HEK293 (cell line): ENCODE data around the gene CRTC2.
A peak's percentile ranks its signal among the peaks of the same experiment; 100 is the strongest.

Experiments
- GLIS1 ChIP-seq: fragments of 450-650 bp; formaldehyde crosslinking; IDR thresholded peaks from 2 replicates; pipeline ENCODE4 v1.5.1; 2016; ENCODE audit warnings: missing biosample characterization, missing genetic modification characterization
- KLF1 ChIP-seq: fragments of 450-650 bp; formaldehyde crosslinking; IDR thresholded peaks from 2 replicates; pipeline ENCODE4 v1.5.1; 2016; ENCODE audit warnings: missing biosample characterization, missing genetic modification characterization
- SCRT1 ChIP-seq: fragments of 450-650 bp; formaldehyde crosslinking; IDR thresholded peaks from 2 replicates; pipeline ENCODE4 v1.5.1; 2016; ENCODE audit warnings: missing biosample characterization, missing genetic modification characterization, borderline replicate concordance
- SETDB1 ChIP-seq: IDR thresholded peaks from one replicate; pipeline ENCODE4 v1.6.1; 2017; ENCODE audit warnings: mild to moderate bottlenecking, low read length, moderate library complexity, mixed read lengths; ENCODE audit not compliant: insufficient read length
- SP3 ChIP-seq: fragments of 450-650 bp; formaldehyde crosslinking; IDR thresholded peaks from 2 replicates; pipeline ENCODE4 v1.5.1; 2016; ENCODE audit warnings: missing biosample characterization, missing genetic modification characterization
- SP7 ChIP-seq: fragments of 450-650 bp; formaldehyde crosslinking; IDR thresholded peaks from 2 replicates; pipeline ENCODE4 v1.5.1; 2016; ENCODE audit warnings: missing biosample characterization, missing genetic modification characterization
- ZBTB17 ChIP-seq: fragments of 450-650 bp; formaldehyde crosslinking; IDR thresholded peaks from 2 replicates; pipeline ENCODE4 v1.5.1; 2016; ENCODE audit warnings: missing biosample characterization, missing genetic modification characterization
- ZBTB20 ChIP-seq: fragments of 450-650 bp; formaldehyde crosslinking; IDR thresholded peaks from 2 replicates; pipeline ENCODE4 v1.5.1; 2016; ENCODE audit warnings: missing biosample characterization, missing genetic modification characterization
- ZFP37 ChIP-seq: fragments of 450-650 bp; formaldehyde crosslinking; IDR thresholded peaks from 2 replicates; pipeline ENCODE4 v1.5.1; 2016; ENCODE audit warnings: missing biosample characterization, missing genetic modification characterization
- ZNF133 ChIP-seq: fragments of 450-650 bp; formaldehyde crosslinking; IDR thresholded peaks from 2 replicates; pipeline ENCODE4 v1.5.1; 2016; ENCODE audit warnings: missing biosample characterization, missing genetic modification characterization
- ZNF155 ChIP-seq: fragments of 450-650 bp; formaldehyde crosslinking; IDR thresholded peaks from 2 replicates; pipeline ENCODE4 v1.5.1; 2016; ENCODE audit warnings: missing biosample characterization, missing genetic modification characterization
- ZNF202 ChIP-seq: fragments of 450-650 bp; formaldehyde crosslinking; IDR thresholded peaks from 2 replicates; pipeline ENCODE4 v1.5.1; 2016; ENCODE audit warnings: missing biosample characterization, missing genetic modification characterization, borderline replicate concordance
- ZNF311 ChIP-seq: fragments of 450-650 bp; formaldehyde crosslinking; IDR thresholded peaks from 2 replicates; pipeline ENCODE4 v1.5.1; 2017; ENCODE audit warnings: missing biosample characterization, missing genetic modification characterization, borderline replicate concordance
- ZNF416 ChIP-seq: fragments of 450-650 bp; formaldehyde crosslinking; IDR thresholded peaks from 2 replicates; pipeline ENCODE4 v1.5.1; 2016; ENCODE audit warnings: missing biosample characterization, missing genetic modification characterization
- ZNF473 ChIP-seq: fragments of 450-650 bp; formaldehyde crosslinking; IDR thresholded peaks from 2 replicates; pipeline ENCODE4 v1.5.1; 2017; ENCODE audit warnings: missing biosample characterization, missing genetic modification characterization
- ZNF48 ChIP-seq: fragments of 450-650 bp; formaldehyde crosslinking; IDR thresholded peaks from 2 replicates; pipeline ENCODE4 v1.5.1; 2016; ENCODE audit warnings: missing biosample characterization, missing genetic modification characterization
- ZNF514 ChIP-seq: fragments of 450-650 bp; formaldehyde crosslinking; IDR thresholded peaks from 2 replicates; pipeline ENCODE4 v1.5.1; 2016; ENCODE audit warnings: missing biosample characterization, missing genetic modification characterization
- ZNF529 ChIP-seq: fragments of 450-650 bp; formaldehyde crosslinking; IDR thresholded peaks from 2 replicates; pipeline ENCODE4 v1.5.1; 2017; ENCODE audit warnings: missing genetic modification characterization, missing biosample characterization; ENCODE audit not compliant: insufficient replicate concordance
- ZNF530 ChIP-seq: fragments of 450-650 bp; formaldehyde crosslinking; IDR thresholded peaks from 2 replicates; pipeline ENCODE4 v1.5.1; 2016; ENCODE audit warnings: low read depth, missing biosample characterization, missing genetic modification characterization
- ZNF560 ChIP-seq: fragments of 450-650 bp; formaldehyde crosslinking; IDR thresholded peaks from 2 replicates; pipeline ENCODE4 v1.5.1; 2017; ENCODE audit warnings: missing biosample characterization, missing genetic modification characterization, borderline replicate concordance
- ZNF664 ChIP-seq: fragments of 450-650 bp; formaldehyde crosslinking; IDR thresholded peaks from 2 replicates; pipeline ENCODE4 v1.5.1; 2016; ENCODE audit warnings: missing biosample characterization, missing genetic modification characterization
- ZNF76 ChIP-seq: fragments of 450-650 bp; formaldehyde crosslinking; IDR thresholded peaks from 2 replicates; pipeline ENCODE4; 2016; ENCODE audit warnings: low read depth, missing biosample characterization, missing genetic modification characterization, borderline replicate concordance
- ZNF785 ChIP-seq: fragments of 450-650 bp; formaldehyde crosslinking; IDR thresholded peaks from 2 replicates; pipeline ENCODE4 v1.5.1; 2016; ENCODE audit warnings: missing biosample characterization, missing genetic modification characterization
- ZNF791 ChIP-seq: fragments of 450-650 bp; formaldehyde crosslinking; IDR thresholded peaks from 2 replicates; pipeline ENCODE4 v1.5.1; 2016; ENCODE audit warnings: missing biosample characterization, missing genetic modification characterization
- TF ChIP-seq, protein P1 (sequence below): fragments of 450-650 bp; formaldehyde crosslinking; IDR thresholded peaks from 2 replicates; pipeline ENCODE4 v1.5.1; 2017; ENCODE audit warnings: missing biosample characterization, missing genetic modification characterization
- TF ChIP-seq, protein P2 (sequence below): fragments of 450-650 bp; formaldehyde crosslinking; IDR thresholded peaks from 2 replicates; pipeline ENCODE4 v1.5.1; 2016; ENCODE audit warnings: missing biosample characterization, missing genetic modification characterization
- TF ChIP-seq, protein P3 (sequence below): fragments of 450-650 bp; formaldehyde crosslinking; IDR thresholded peaks from 2 replicates; pipeline ENCODE4 v1.5.1; 2016; ENCODE audit warnings: missing biosample characterization, missing genetic modification characterization, low read depth
- TF ChIP-seq, protein P4 (sequence below): sonication (generic); formaldehyde crosslinking; IDR thresholded peaks from 2 replicates; pipeline ENCODE4 v1.8.1; 2022; ENCODE audit warnings: mild to moderate bottlenecking, moderate library complexity, missing genetic modification reagents
- TF ChIP-seq, protein P5 (sequence below): fragments of 450-650 bp; formaldehyde crosslinking; IDR thresholded peaks from 2 replicates; pipeline ENCODE4 v1.5.1; 2017; ENCODE audit warnings: missing biosample characterization, missing genetic modification characterization
- TF ChIP-seq, protein P6 (sequence below): fragments of 450-650 bp; formaldehyde crosslinking; IDR thresholded peaks from 2 replicates; pipeline ENCODE4 v1.5.1; 2016; ENCODE audit warnings: missing biosample characterization, missing genetic modification characterization

Gene CRTC2

DNA sequence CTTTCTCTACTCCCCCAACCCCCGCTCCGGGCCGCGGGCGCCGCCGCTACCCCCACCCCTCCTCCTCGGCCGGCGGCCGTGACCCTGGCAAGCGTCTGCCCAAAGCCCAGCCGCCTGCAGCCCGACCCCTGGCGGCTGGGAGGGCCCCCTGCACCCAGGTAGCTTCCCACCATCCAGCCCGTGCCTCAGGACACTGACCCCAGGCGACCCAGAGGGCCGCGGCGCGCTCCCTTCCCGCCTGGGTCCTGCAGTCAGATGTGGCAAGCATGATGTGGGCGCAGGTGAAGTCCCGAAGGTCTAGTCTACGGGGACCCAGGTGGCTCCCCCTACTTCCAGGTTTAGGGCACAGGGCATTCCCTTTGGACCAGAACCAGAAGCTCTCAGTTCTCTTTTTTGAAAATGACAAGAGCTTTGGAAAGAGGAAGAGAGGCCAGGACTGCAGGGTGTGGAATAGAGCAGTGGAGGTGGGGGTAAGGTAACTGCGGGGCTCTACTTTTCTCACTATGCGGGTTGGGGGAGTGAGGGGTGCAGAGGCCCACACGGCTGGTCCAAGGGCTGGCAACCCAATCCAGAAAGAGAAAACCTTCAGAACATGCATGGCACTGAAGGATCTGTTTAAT is 11.7 kb downstream of the CRTC2 start, which contains the start of gene DENND4B (continued):
- TF ChIP-seq ZNF664 (no peak), SETDB1 (no peak), ZNF155 (tag by site-specific recombination) (no peak), ZNF48 (tag by site-specific recombination) (no peak), SP7 (tag by site-specific recombination) (peak; percentile 49; the same call in 1 of the 2 replicates), ZNF514 (tag by site-specific recombination) (no peak), ZBTB20 (no peak), ZFP37 (tag by site-specific recombination) (0 out of 2 replicates have a peak, but pooled peaks have one; percentile 52), KLF1 (no peak), ZBTB17 (tag by site-specific recombination) (0 out of 2 replicates have a peak, but pooled peaks have one; percentile 25), ZNF560 (tag by site-specific recombination) (no peak), ZNF311 (tag by site-specific recombination) (no peak), ZNF416 (tag by site-specific recombination) (no peak), ZNF202 (tag by site-specific recombination) (no peak), ZNF473 (tag by site-specific recombination) (no peak), ZNF791 (no peak), GLIS1 (no peak; the same call in 1 of the 2 replicates), ZNF530 (tag by site-specific recombination) (no peak), ZNF133 (no peak), SCRT1 (tag by site-specific recombination) (no peak), ZNF785 (tag by site-specific recombination) (no peak), ZNF529 (no peak), SP3 (tag by site-specific recombination) (no peak), ZNF76 (tag by site-specific recombination) (peak; percentile 56)
- TF ChIP-seq, protein P1, sequence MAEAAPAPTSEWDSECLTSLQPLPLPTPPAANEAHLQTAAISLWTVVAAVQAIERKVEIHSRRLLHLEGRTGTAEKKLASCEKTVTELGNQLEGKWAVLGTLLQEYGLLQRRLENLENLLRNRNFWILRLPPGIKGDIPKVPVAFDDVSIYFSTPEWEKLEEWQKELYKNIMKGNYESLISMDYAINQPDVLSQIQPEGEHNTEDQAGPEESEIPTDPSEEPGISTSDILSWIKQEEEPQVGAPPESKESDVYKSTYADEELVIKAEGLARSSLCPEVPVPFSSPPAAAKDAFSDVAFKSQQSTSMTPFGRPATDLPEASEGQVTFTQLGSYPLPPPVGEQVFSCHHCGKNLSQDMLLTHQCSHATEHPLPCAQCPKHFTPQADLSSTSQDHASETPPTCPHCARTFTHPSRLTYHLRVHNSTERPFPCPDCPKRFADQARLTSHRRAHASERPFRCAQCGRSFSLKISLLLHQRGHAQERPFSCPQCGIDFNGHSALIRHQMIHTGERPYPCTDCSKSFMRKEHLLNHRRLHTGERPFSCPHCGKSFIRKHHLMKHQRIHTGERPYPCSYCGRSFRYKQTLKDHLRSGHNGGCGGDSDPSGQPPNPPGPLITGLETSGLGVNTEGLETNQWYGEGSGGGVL (tag by site-specific recombination), result peak; percentile 61
- TF ChIP-seq, protein P2, sequence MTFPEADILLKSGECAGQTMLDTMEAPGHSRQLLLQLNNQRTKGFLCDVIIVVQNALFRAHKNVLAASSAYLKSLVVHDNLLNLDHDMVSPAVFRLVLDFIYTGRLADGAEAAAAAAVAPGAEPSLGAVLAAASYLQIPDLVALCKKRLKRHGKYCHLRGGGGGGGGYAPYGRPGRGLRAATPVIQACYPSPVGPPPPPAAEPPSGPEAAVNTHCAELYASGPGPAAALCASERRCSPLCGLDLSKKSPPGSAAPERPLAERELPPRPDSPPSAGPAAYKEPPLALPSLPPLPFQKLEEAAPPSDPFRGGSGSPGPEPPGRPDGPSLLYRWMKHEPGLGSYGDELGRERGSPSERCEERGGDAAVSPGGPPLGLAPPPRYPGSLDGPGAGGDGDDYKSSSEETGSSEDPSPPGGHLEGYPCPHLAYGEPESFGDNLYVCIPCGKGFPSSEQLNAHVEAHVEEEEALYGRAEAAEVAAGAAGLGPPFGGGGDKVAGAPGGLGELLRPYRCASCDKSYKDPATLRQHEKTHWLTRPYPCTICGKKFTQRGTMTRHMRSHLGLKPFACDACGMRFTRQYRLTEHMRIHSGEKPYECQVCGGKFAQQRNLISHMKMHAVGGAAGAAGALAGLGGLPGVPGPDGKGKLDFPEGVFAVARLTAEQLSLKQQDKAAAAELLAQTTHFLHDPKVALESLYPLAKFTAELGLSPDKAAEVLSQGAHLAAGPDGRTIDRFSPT (tag by site-specific recombination), result peak; percentile 77
- TF ChIP-seq, protein P3, sequence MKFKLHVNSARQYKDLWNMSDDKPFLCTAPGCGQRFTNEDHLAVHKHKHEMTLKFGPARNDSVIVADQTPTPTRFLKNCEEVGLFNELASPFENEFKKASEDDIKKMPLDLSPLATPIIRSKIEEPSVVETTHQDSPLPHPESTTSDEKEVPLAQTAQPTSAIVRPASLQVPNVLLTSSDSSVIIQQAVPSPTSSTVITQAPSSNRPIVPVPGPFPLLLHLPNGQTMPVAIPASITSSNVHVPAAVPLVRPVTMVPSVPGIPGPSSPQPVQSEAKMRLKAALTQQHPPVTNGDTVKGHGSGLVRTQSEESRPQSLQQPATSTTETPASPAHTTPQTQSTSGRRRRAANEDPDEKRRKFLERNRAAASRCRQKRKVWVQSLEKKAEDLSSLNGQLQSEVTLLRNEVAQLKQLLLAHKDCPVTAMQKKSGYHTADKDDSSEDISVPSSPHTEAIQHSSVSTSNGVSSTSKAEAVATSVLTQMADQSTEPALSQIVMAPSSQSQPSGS (tag by site-specific recombination), result no peak
- TF ChIP-seq, protein P4, sequence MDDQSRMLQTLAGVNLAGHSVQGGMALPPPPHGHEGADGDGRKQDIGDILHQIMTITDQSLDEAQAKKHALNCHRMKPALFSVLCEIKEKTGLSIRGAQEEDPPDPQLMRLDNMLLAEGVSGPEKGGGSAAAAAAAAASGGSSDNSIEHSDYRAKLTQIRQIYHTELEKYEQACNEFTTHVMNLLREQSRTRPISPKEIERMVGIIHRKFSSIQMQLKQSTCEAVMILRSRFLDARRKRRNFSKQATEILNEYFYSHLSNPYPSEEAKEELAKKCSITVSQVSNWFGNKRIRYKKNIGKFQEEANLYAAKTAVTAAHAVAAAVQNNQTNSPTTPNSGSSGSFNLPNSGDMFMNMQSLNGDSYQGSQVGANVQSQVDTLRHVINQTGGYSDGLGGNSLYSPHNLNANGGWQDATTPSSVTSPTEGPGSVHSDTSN, result no peak
- TF ChIP-seq, protein P5, sequence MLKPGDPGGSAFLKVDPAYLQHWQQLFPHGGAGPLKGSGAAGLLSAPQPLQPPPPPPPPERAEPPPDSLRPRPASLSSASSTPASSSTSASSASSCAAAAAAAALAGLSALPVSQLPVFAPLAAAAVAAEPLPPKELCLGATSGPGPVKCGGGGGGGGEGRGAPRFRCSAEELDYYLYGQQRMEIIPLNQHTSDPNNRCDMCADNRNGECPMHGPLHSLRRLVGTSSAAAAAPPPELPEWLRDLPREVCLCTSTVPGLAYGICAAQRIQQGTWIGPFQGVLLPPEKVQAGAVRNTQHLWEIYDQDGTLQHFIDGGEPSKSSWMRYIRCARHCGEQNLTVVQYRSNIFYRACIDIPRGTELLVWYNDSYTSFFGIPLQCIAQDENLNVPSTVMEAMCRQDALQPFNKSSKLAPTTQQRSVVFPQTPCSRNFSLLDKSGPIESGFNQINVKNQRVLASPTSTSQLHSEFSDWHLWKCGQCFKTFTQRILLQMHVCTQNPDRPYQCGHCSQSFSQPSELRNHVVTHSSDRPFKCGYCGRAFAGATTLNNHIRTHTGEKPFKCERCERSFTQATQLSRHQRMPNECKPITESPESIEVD (tag by site-specific recombination), result no peak
- TF ChIP-seq, protein P6, sequence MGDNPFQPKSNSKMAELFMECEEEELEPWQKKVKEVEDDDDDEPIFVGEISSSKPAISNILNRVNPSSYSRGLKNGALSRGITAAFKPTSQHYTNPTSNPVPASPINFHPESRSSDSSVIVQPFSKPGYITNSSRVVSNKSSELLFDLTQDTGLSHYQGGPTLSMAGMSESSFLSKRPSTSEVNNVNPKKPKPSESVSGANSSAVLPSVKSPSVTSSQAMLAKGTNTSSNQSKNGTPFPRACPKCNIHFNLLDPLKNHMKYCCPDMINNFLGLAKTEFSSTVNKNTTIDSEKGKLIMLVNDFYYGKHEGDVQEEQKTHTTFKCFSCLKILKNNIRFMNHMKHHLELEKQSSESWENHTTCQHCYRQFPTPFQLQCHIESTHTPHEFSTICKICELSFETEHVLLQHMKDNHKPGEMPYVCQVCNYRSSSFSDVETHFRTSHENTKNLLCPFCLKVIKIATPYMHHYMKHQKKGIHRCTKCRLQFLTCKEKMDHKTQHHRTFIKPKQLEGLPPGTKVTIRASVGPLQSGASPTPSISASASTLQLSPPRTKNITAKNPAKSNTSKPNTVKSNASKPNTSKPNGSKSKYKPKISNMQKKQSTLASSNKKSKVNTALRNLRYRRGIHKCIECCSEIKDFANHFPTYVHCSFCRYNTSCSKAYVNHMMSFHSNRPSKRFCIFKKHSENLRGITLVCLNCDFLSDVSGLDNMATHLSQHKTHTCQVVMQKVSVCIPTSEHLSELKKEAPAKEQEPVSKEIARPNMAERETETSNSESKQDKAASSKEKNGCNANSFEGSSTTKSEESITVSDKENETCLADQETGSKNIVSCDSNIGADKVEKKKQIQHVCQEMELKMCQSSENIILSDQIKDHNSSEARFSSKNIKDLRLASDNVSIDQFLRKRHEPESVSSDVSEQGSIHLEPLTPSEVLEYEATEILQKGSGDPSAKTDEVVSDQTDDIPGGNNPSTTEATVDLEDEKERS (tag by site-specific recombination), result no peak
